HG03095 (cell line): ENCODE measurements around the gene LRRN4CL.

Source experiments
- ATAC-seq: cut with Tn5 transposase; IDR thresholded peaks from one replicate; pipeline ENCODE4 v1.9.1; 2021; ENCODE audit warnings: moderate library complexity; ENCODE audit not compliant: unreplicated experiment

Gene LRRN4CL

GRCh38 chr11:62648185-62648966, 41.0 kb downstream of the LRRN4CL start:
- ATAC-seq = no peak

GRCh38 chr11:62647609-62648005, 41.7 kb downstream of the LRRN4CL start:
- ATAC-seq = no peak

GRCh38 chr11:62646825-62647608, 42.3 kb downstream of the LRRN4CL start:
- no peak for ATAC-seq

GRCh38 chr11:62645946-62646824, 43.1 kb downstream of the LRRN4CL start, which contains the start of gene GANAB:
Gene GANAB, minus strand, starts transcription at chr11:62646613. Its CDS starts 14 bp downstream, at chr11:62646599.
- ATAC-seq = peak; percentile 85

GRCh38 chr11:62645671-62645945, 43.7 kb downstream of the LRRN4CL start:
- ATAC-seq = no peak

- no peak for ATAC-seq
Measured at GRCh38 chr11:62644220-62644619, 45.1 kb downstream of the LRRN4CL start.
